ENCODE data around the gene ESPN. TPM values are rescaled to one million over a fixed set of nuclear protein-coding genes. Genes with fewer than 3 reads are reported as not detected.

The ESPN gene
- total RNA-seq, 1 donor from 2014 or later: 54.0 TPM

DNA sequence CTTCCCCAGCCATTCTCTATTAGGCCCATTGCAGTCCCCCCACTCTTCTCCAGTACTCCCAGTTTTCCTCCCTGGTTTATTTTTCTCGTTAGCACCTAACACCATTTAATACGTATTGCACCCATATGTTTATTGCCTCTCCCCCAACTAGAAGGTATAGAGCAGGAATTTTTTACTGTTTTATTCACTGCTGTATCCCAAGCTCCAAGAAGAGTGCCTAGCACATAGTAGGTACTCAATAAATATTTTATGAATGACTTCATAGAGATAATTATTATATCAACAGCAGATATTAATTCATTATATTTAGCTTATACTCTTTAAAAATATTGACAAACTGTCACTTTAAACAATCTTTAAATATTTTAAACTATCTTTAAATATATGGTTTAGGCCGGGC lies 25.3 kb upstream of the ESPN start:
- TF ChIP-seq, protein P1, sequence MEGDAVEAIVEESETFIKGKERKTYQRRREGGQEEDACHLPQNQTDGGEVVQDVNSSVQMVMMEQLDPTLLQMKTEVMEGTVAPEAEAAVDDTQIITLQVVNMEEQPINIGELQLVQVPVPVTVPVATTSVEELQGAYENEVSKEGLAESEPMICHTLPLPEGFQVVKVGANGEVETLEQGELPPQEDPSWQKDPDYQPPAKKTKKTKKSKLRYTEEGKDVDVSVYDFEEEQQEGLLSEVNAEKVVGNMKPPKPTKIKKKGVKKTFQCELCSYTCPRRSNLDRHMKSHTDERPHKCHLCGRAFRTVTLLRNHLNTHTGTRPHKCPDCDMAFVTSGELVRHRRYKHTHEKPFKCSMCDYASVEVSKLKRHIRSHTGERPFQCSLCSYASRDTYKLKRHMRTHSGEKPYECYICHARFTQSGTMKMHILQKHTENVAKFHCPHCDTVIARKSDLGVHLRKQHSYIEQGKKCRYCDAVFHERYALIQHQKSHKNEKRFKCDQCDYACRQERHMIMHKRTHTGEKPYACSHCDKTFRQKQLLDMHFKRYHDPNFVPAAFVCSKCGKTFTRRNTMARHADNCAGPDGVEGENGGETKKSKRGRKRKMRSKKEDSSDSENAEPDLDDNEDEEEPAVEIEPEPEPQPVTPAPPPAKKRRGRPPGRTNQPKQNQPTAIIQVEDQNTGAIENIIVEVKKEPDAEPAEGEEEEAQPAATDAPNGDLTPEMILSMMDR (IDR thresholded peaks at IDR 0.05; ENCODE audit: unreplicated experiment): no peak
- H3K36me3 Mint-ChIP-seq (ENCODE audit: insufficient read depth): no peaks in the 10 kb centered on the region
- H3K27me3 Mint-ChIP-seq: peaks cover 41% of the 10 kb centered on the region
- H3K9me3 Mint-ChIP-seq (ENCODE audit: low read depth): no peaks in the 10 kb centered on the region
- no peak for DNase-seq (ENCODE audit: low spot score, unreplicated experiment)
- H3K27ac Mint-ChIP-seq: no peak overlapping the region
- H3K4me3 Mint-ChIP-seq (ENCODE audit: low read depth): no peak overlapping the region
- H3K4me1 Mint-ChIP-seq (ENCODE audit: low read depth): peaks cover under 1% of the 10 kb centered on the region

DNA sequence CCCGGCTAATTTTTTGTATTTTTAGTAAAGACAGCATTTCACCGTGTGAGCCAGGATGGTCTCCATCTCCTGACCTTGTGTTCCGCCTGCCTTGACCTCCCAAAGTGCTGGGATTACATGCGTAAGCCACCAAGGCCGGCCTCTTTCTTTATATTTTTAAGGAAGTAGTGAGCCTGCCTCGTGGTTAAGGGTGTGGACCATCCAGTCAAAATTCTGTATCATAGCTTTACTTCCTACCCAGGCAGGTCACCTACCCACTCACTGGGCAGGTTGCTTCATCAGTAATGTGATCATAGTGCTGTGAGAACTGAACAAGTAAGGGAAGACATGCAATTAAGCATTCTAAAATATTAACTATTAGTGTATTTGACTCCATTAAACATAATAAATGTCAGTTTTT lies 22.9 kb upstream of the ESPN start:
- Mint-ChIP-seq H3K36me3 (ENCODE audit: insufficient read depth) (no peaks in the 10 kb centered on the region), H3K9me3 (ENCODE audit: low read depth) (no peaks in the 10 kb centered on the region), H3K4me1 (ENCODE audit: low read depth) (no peaks in the 10 kb centered on the region), H3K27me3 (peaks cover 52% of the 10 kb centered on the region), H3K4me3 (ENCODE audit: low read depth) (no peak overlapping the region), H3K27ac (no peak overlapping the region)
- DNase-seq (ENCODE audit: low spot score, unreplicated experiment): no peak
- TF ChIP-seq, protein P1 (IDR thresholded peaks at IDR 0.05; ENCODE audit: unreplicated experiment): no peak

DNA sequence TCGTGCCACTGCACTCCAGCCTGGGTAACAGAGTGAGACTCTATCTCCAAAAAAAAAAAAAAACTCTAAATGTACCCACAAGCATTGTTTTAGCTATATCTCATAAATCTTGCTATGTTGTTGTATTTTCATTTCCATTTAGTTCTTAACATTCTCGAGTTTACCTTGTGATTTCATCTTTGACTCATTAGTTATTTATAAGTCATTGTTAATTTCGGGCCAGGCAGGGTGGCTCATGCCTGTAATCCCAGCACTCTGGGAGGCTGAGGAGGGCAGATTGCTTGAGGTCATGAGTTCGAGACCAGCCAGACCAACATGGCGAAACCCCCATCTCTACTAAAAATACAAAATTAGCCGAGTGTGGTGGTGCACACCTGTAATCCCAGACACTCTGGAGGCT lies 16.6 kb upstream of the ESPN start:
- no peak for DNase-seq (ENCODE audit: low spot score, unreplicated experiment)
- H3K4me3 Mint-ChIP-seq (ENCODE audit: low read depth): no peak overlapping the region
- no peaks in the 10 kb centered on the region for H3K36me3 Mint-ChIP-seq (ENCODE audit: insufficient read depth)
- H3K9me3 Mint-ChIP-seq (ENCODE audit: low read depth): no peaks in the 10 kb centered on the region
- H3K4me1 Mint-ChIP-seq (ENCODE audit: low read depth): peaks cover 1% of the 10 kb centered on the region
- TF ChIP-seq, protein P1 (IDR thresholded peaks at IDR 0.05; ENCODE audit: unreplicated experiment): no peak
- H3K27ac Mint-ChIP-seq: no peak overlapping the region
- H3K27me3 Mint-ChIP-seq: peaks cover 42% of the 10 kb centered on the region

- H3K36me3 Mint-ChIP-seq (ENCODE audit: insufficient read depth): no peaks in the 10 kb centered on the region
- TF ChIP-seq, protein P1 (IDR thresholded peaks at IDR 0.05; ENCODE audit: unreplicated experiment): no peak
- no peaks in the 10 kb centered on the region for H3K9me3 Mint-ChIP-seq (ENCODE audit: low read depth)
- no peak for DNase-seq (ENCODE audit: low spot score, unreplicated experiment)
- H3K27me3 Mint-ChIP-seq: peaks cover 40% of the 10 kb centered on the region
- H3K27ac Mint-ChIP-seq: no peak overlapping the region
- peaks cover 1% of the 10 kb centered on the region for H3K4me1 Mint-ChIP-seq (ENCODE audit: low read depth)
- no peak overlapping the region for H3K4me3 Mint-ChIP-seq (ENCODE audit: low read depth)
Observed at GRCh38 chr1:6409053-6409452, 15.5 kb upstream of the ESPN start.

DNA sequence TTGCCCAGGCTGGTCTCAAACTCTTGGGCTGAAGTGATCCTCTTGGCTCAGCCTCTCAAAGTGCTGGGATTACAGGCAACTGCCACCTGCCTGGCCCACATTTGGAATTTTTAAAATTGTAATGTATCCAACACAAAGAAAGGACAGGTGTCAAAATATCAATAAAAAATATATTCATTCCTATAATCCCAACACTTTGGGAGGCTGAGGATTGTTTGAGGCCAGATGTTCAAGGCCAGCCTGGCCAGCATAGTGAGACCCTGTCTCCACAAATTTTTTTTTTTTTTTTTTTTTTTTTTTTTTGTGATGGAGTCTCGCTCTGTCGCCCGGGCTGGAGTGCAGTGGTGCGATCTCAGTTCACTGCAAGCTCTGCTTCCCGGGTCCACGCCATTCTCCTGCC lies 14.8 kb upstream of the ESPN start:
- peaks cover 43% of the 10 kb centered on the region for H3K27me3 Mint-ChIP-seq
- no peak overlapping the region for H3K4me3 Mint-ChIP-seq (ENCODE audit: low read depth)
- H3K9me3 Mint-ChIP-seq (ENCODE audit: low read depth): no peaks in the 10 kb centered on the region
- TF ChIP-seq, protein P1 (IDR thresholded peaks at IDR 0.05; ENCODE audit: unreplicated experiment): no peak
- H3K4me1 Mint-ChIP-seq (ENCODE audit: low read depth): peaks cover 4% of the 10 kb centered on the region
- H3K36me3 Mint-ChIP-seq (ENCODE audit: insufficient read depth): no peaks in the 10 kb centered on the region
- no peak for DNase-seq (ENCODE audit: low spot score, unreplicated experiment)
- no peak overlapping the region for H3K27ac Mint-ChIP-seq
